HG03108 (cell line): Measurements from ENCODE around the gene SRGAP1.
"Not testable (repeated sequence)": the region's sequence is repeated elsewhere in the genome, so short reads cannot be mapped to it uniquely, and the experiment has no call there.

Source experiments
- ATAC-seq: cut with Tn5 transposase; IDR thresholded peaks from one replicate; pipeline ENCODE4 v1.9.1; 2021; ENCODE audit warnings: moderate library complexity; ENCODE audit not compliant: unreplicated experiment

Gene SRGAP1

GRCh38 chr12:63997198-63997597 is 152.7 kb downstream of the SRGAP1 start:
- no peak for ATAC-seq

- ATAC-seq: no peak
Measured at GRCh38 chr12:63998584-63998983, 154.1 kb downstream of the SRGAP1 start.

GRCh38 chr12:63999853-64000252 is 155.4 kb downstream of the SRGAP1 start:
- ATAC-seq: no peak

GRCh38 chr12:64001439-64001838 is 156.9 kb downstream of the SRGAP1 start:
- ATAC-seq: no peak

- ATAC-seq: no peak
Measured at GRCh38 chr12:64004641-64005040, 160.1 kb downstream of the SRGAP1 start.

GRCh38 chr12:64006211-64006825 is 161.8 kb downstream of the SRGAP1 start:
- ATAC-seq: no peak

GRCh38 chr12:64007853-64008252 is 163.4 kb downstream of the SRGAP1 start:
- ATAC-seq: no peak

- ATAC-seq: no peak
Measured at GRCh38 chr12:64008596-64008995, 164.1 kb downstream of the SRGAP1 start.

- ATAC-seq: peak; percentile 55
Measured at GRCh38 chr12:64009321-64010068, 165.0 kb downstream of the SRGAP1 start.

GRCh38 chr12:64010069-64010686 is 165.7 kb downstream of the SRGAP1 start:
- ATAC-seq: peak; percentile 89

GRCh38 chr12:64016521-64016920 is 172.0 kb downstream of the SRGAP1 start:
- ATAC-seq: no peak

GRCh38 chr12:64018116-64018515 is 173.6 kb downstream of the SRGAP1 start:
- ATAC-seq: not testable (repeated sequence)

- no peak for ATAC-seq
Measured at GRCh38 chr12:64018524-64018923, 174.0 kb downstream of the SRGAP1 start.

GRCh38 chr12:64019101-64019500 is 174.6 kb downstream of the SRGAP1 start:
- ATAC-seq: no peak

- ATAC-seq: no peak
Measured at GRCh38 chr12:64019654-64020053, 175.2 kb downstream of the SRGAP1 start.

- no peak for ATAC-seq
Measured at GRCh38 chr12:64025174-64025958, 180.9 kb downstream of the SRGAP1 start.

- no peak for ATAC-seq
Measured at GRCh38 chr12:64027311-64027710, 182.8 kb downstream of the SRGAP1 start.

GRCh38 chr12:64028541-64028940 is 184.0 kb downstream of the SRGAP1 start:
- no peak for ATAC-seq

- no peak for ATAC-seq
Measured at GRCh38 chr12:64029013-64029857, 184.7 kb downstream of the SRGAP1 start.

- ATAC-seq: no peak
Measured at GRCh38 chr12:64030155-64030554, 185.7 kb downstream of the SRGAP1 start.
